Stimulated activated CD8-positive, alpha-beta memory T cell treated with anti-CD3 and anti-CD28 coated beads, Interleukin-12 subunit alpha, Interleukin-12 subunit beta, amount 100 ng/mL, for 1 hour (primary cell): ENCODE measurements around the gene SMAP2.

Experiments
- DNase-seq: peaks from one replicate; pipeline ENCODE4 v3.0.0-alpha.2; 2020; ENCODE audit warnings: low read depth

The SMAP2 gene

GRCh38 chr1:40390857-40391256, 17.3 kb downstream of the SMAP2 start:
- DNase-seq: no peak

GRCh38 chr1:40391688-40392145, 18.2 kb downstream of the SMAP2 start:
- no peak for DNase-seq

GRCh38 chr1:40392221-40392620, 18.7 kb downstream of the SMAP2 start:
- no peak for DNase-seq

- no peak for DNase-seq
These were observed 19.6 kb downstream of the SMAP2 start for GRCh38 chr1:40393173-40393572.

GRCh38 chr1:40394491-40395172, 21.1 kb downstream of the SMAP2 start:
- no peak for DNase-seq

GRCh38 chr1:40395190-40396175, 22.0 kb downstream of the SMAP2 start:
- no peak for DNase-seq

GRCh38 chr1:40396420-40396819, 22.9 kb downstream of the SMAP2 start:
- DNase-seq: no peak

- DNase-seq: no peak
These were observed 23.7 kb downstream of the SMAP2 start for GRCh38 chr1:40397258-40397657.

GRCh38 chr1:40399984-40400704, 26.6 kb downstream of the SMAP2 start:
- DNase-seq: no peak

GRCh38 chr1:40401473-40402201, 28.1 kb downstream of the SMAP2 start:
- DNase-seq: no peak

GRCh38 chr1:40404670-40405462, 31.3 kb downstream of the SMAP2 start:
- DNase-seq: peak; percentile 36

- DNase-seq: no peak
These were observed 32.3 kb downstream of the SMAP2 start for GRCh38 chr1:40405812-40406211.

- DNase-seq: no peak
These were observed 33.9 kb downstream of the SMAP2 start for GRCh38 chr1:40407453-40407852.

GRCh38 chr1:40409467-40409866, 35.9 kb downstream of the SMAP2 start:
- DNase-seq: no peak

GRCh38 chr1:40411294-40411693, 37.8 kb downstream of the SMAP2 start:
- no peak for DNase-seq

- DNase-seq: no peak
These were observed 38.3 kb downstream of the SMAP2 start for GRCh38 chr1:40411843-40412242.

GRCh38 chr1:40413527-40414252, 40.2 kb downstream of the SMAP2 start:
- no peak for DNase-seq

GRCh38 chr1:40414331-40414730, 40.8 kb downstream of the SMAP2 start:
- no peak for DNase-seq

GRCh38 chr1:40416709-40417108, 43.2 kb downstream of the SMAP2 start:
- no peak for DNase-seq
